GM21390 (cell line): ENCODE results near the gene SLFN14.
A peak's percentile ranks its signal among the peaks of the same experiment; 100 is the strongest.
"Not testable (repeated sequence)": the region's sequence is repeated elsewhere in the genome, so short reads cannot be mapped to it uniquely, and the experiment has no call there.

Source experiments
- ATAC-seq: cut with Tn5 transposase; IDR thresholded peaks from one replicate; pipeline ENCODE4 v1.9.1; 2021; ENCODE audit not compliant: unreplicated experiment

The SLFN14 gene

DNA sequence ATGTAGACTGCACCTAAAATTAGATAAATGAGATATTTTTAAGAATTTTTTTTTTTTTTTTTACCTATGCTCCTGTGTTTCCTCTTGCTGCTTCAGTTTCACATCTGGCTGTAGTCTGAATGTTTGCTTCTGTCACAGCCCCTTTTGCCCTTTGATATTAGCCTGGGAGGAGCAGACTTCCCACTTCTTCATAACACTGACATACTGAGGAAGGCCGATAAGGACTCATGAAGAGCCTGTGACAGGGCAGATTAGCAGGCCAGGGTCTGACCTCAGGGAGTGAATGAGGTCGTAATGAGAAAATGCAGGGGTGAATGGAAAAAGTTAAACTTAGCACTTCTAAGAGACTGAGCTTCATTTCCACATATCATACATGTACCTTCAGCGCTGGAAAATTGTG is at the start of gene SLFN14:
SLFN14 (minus strand) TSS at position 117 of the 400 bp plus-strand sequence. CDS start 2,757 bp downstream, outside the sequence.
- no peak for ATAC-seq

DNA sequence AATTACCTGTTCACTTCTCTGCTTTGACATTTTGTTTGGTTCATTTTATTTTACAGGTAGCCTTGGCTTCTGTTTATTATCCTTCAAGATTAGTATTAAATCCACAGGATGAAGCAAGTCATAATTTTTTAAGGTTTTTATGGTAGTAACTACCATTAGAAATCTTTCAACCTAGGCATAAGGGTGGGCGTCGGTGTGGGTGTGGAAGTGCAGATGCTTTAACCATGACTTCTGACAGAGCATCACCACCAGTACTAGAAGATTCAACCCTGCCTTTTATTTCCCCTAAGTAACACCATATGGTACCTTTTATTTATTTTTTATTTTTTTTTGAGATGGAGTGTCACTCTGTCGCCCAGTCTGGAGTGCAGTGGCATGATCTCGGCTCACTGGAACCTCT is 49.2 kb upstream of the SLFN14 start:
- no peak for ATAC-seq

DNA sequence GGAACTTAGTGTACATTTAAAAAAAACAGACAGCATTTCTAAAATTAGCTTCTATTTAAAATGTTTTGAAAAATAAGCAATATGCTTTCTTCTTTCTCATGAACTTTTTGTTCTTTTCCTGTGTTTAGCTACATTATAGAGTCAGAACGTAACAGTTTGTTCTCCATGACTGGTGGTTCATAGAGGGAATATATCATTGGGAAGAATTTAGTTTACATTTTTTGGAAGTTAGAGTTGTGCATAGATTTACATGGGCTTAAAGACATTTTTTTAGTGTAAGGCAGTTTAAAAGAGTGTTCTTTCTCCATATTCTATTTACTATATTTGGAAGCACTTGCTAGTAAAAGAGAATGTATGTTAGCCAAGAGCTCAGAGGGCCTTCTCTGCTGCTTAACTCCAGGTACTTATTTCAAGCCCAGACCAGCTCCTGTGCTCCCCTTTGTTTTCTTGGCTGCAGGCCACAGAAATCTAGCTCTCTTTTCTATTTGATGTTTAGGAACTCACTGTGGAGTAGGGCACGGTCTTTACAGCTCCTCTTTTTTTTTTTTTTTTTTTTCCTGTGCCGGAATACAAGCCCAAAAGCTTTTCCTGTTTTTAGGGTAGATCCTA is 46.7 kb upstream of the SLFN14 start:
- no peak for ATAC-seq

DNA sequence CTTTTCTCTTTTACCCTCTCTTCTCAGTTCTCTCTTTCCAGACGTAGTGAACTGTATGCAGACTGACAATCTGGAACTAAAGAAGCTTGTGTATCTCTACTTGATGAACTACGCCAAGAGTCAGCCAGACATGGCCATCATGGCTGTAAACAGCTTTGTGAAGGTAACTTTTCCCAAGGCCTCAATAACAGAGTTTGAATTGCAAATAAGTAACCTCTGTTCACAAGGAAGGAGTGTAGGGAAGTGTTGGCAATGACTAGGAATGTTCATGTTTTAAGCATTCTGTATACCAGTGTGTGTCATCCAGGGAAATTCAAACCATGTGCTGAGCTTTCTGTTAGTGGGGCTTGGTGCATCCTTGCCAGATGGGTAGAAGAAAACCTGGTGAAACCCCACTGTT is 45.1 kb upstream of the SLFN14 start:
- no peak for ATAC-seq

DNA sequence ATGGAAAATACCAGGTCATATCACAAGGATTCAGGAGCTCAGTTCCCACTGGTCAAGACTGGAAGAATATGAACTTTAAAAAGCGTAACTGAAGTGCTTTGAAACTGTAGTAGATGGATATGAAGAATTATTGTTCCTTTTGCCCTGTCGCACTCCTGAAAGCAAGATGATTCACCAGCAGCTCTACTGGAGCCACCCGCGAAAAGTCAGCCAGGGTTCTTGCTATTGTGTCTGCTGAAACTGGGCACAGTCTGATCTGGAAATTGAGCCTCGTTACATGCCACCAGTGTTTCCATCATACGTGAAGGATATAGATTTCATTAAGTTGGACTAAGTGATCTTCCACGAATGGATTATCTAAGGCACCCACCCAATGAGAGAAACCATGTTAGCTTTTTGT is 43.1 kb upstream of the SLFN14 start:
- no peak for ATAC-seq

DNA sequence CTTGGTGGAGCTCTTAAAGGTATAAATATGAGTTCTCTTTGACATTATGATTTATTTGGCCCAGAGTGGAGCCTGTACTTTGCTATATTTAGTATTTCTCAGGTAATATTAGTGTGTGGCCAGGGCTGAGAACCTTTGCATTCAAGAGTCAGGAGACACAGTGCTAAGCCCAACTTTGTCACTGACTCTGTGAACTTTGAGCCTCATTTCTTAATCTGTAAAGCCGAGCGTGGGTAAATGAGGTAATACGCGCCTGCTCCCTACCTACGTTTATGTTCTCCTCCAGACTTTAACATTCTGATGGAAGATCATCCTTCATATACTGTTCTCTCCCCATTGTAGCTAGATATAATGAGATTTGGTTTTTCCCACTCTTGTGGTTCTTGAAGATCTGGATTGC is 37.0 kb upstream of the SLFN14 start:
- no peak for ATAC-seq

DNA sequence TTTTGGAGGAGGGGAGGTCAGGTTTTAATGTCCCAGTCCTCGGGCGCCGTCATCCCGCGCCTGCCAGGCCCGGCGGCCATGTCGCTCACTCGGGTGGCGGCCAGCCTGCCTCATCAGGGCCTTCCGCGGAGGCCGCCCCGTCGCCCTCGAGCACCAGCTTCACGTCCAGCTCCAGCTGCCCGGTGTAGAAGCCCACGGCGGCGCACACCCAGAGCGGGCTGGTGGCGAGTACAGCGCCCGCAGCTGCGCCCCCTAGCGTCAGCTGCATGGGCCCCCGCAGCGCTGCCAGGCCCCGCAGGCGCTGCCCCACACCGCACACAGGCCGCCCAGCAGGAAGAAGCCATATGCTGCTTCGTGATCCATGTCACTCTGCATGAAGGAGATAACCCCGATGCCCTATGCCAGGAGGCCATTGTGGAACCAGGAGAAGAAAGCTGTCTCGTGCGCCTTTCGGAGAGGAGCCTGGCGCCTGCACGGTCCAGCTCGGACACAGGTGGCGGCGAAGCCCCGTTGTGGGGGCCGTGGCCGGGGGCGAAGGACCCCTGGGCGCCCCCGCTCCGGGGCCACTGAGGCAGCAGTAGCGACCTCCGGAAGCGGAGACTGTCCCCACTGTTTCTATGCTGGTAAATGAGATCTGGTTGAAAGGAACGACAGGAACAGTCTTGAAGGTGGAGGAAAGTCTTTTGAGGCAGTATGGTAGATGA is 36.1 kb upstream of the SLFN14 start:
- ATAC-seq = no peak

DNA sequence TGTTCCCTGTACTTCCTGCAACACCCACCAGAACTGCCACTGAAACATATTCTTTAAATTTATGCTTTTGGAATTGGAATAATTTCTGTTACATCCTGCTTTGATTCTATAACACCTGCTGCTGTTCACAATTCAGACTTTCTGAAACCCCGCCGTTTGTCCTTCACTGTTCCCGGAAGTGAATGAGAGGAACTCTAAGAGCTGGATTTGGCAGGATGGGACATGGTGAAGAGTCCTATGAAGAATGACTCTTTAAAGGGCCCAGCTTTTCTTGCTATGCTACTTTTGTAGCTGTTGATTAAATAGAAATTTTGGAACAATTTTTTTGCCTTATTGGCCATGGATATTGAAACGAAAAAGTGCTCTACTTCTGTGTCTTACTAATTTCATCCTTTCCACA is 35.5 kb upstream of the SLFN14 start:
- ATAC-seq = no peak

DNA sequence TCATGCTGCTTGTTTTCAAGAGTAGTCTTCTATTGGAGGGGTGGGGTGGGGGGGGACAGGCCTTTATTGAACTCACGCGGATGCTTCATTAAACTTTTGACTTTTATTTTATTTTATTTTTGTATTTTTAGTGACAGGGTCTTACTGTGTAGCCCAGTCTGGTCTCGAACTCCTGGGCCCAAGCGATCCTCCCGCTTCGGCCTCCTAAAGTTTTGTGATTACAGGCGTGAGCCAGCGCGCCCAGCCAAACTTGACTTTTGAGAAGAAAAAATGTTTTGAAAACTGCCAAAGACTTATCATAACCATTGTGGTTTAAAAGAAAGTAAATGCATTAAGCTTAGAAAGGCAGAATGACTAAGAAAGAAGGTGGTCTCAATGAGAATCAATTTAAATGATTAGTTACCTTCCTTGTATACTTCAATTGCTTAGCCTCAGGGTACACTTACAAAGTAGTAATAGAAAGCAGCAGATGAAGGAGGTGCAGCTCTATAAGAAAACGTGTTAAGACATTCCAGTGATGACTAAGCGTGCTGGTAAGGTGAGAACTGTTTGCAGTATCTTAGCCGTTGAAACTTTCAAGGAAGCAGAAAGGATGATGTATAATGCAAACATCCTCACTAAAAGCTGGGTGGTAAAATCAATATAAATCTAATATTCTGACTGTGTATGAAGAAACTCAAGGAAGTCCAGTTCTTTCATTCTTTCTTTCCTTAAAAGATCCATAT is 27.7 kb upstream of the SLFN14 start:
- no peak for ATAC-seq

DNA sequence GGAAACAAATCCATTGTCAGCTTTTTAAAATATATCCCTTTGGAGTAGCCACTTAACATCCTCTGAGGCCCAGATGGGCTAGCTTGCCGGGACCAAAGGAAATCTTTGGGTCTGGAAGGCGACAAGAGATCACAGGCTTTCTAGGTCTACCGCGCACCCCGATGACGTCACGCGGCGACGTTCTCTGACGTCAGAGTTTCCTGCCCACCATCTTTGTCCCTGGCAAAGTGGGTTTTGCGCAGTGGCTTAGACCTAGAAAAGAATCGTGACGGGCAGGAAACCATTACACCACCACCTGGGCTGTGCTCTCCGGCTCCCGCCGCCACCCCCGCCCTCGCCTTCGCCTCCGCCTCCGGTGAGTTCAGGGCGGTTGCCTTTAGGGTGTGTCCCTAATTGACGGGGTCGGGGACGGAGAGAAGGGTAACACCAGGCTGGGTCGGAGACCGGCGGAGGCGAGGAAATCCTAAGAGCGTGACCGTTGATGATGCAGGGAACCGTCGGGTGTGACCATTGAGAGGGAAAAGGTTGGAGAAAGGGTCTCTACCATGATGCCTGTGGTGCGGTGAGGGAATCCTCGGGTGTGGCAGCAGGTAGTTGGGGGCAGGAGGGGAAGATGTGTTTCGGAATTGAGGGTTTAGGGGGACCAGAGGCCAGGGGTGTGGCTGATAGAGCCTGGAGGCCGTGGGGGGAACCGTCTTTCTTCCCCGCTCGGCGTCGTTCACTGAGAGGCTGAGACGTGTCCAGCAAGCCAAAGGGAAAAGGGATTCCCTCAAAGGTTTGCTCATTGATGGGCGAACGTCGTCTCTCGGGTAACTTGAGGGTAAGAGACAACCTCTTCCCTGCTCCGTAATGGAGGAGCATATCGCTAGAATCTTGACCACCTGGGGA is 26.7 kb upstream of the SLFN14 start, which contains the start of gene AP2B1:
AP2B1 (plus strand) TSS at position 249 of the 888 bp plus-strand sequence. CDS start 6,709 bp downstream, outside the sequence.
- ATAC-seq = peak; percentile 85

DNA sequence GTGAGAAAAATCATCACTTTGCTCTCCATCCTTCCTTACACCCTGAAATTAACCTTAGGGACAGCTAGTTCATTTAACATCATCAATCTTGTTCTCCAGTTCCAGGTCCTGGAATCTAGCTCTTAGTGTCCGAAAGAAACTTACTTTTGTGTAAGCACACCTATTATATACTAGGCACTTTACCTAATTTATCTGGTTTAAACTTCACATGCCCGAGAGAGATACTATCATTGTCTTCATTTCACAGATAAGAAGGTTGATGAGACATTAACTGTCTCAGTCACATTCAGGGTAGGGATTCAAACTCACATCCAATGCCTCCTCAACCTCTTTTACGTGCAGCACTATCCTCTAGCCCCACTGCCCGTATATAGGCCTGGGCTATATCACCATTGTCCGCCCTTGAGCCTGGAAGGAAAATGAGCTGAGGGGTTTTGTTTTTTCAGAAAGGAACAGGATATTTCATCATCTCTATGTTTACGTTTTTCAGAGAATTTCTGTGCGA is 26.0 kb upstream of the SLFN14 start:
- ATAC-seq = no peak

DNA sequence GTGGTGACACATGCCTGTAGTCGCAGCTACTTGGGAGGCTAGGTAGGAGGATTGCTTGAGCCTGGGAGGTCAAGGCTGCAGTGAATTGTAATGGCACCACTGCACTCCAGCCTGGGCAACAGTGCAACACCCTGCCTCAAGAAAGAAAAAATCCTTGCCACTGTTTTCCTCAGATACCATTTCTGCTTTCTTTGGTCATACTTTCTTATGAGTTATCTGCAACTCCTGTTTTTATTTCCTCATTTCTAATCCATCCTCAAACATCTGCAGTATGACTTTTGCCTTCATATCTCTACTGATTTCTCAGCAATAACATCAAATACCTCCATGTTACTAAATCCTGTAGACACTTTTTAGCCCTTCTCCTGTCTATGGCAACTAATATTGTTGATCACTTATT is 23.4 kb upstream of the SLFN14 start:
- no peak for ATAC-seq

DNA sequence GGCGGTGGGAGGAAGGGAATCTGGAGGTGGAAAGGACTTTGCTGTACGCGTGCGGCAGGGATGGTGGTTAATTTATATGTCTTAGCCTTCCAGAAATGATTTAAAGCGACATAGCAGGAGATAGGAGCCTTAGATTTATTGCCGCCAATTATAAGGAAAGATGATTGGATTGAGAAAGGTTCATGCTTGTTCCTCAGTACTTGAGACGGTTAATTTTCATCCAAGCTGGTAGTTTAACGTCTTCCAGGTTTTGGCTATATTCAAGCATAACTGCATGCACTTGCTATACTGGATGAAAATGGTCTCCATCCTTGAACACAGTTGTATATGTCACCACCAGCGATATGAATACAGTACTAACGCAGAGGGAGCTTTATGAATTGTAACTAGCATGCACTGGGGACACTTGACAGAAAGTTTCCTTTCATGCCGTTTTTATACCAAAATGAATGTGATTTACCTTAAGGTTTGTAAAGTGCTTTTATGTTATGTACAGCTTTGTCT is 18.4 kb upstream of the SLFN14 start:
- no peak for ATAC-seq

DNA sequence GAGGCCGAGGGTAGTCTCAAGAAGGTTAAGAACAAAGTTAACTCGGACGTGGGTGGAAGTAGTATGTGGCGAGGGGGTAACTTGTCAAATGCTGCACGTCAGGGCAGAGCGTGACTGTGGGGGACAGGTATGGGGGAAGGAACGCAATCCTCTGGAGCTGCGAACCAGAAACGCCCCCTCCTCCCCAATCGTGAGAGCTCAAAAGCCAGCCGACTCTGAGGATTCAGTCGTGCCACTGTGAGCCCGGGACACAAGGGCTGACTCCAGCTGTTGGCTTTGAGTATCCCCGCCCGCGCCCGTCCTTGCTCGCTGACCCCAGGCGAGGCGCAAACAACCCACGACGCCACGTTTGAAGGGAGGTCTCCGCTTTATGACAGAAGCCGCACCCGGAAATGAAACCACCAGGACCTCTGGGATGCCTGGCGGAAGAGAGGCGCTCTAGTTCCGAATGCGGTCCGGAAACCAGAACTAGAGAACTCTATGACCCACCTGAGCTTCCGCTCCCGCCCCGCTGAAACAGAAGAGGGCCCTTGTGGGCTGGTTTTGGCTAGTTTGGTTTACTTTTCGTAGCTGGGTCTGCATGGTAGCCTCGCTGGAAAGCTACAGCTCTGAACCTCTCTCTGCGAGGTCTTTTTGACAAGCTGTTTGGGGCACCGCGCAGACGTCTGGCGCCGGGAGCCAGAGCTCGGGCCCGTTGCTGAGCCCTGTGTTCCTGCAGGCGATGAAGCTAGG is 17.7 kb upstream of the SLFN14 start, which contains the start of gene PEX12:
PEX12 (minus strand) TSS at position 375 of the 732 bp plus-strand sequence. CDS start 550 bp downstream, outside the sequence.
- ATAC-seq = peak; percentile 89

DNA sequence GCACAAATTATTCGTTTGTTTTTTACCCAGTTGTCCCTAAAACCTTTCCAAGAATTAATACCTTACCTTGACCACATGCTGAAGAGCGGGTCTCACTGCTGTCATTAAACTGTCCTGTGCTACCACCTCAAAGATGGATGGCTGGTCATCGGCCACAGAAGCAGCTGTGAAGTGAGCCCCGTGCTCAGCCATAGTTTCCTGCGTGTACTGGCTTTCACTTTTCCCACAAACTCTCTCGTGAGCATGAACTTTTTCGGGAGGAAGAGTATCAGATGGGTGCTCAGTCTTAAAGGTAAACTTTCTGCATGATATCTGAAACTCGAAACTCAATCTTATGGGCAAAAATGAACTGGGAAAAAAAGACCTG is 17.2 kb upstream of the SLFN14 start:
- no peak for ATAC-seq

DNA sequence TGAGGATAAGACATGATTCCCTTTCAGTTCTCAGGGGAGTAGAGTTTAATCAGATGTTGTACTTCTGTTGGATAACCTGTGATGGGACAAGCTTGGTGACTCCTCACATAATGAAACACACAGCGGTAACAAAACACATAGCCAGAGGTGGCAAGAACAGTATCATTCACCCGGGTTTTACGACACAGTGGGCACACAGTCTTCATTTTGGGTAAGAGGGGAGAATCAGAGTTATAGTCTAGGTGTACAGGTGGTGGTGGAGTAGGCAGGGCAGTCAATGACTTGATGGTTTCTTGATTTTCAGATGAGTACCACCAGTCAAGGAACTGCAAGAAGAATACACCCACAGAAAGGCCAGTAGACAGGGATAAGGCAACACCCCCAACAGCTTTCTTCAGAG is 15.1 kb upstream of the SLFN14 start:
- no peak for ATAC-seq

DNA sequence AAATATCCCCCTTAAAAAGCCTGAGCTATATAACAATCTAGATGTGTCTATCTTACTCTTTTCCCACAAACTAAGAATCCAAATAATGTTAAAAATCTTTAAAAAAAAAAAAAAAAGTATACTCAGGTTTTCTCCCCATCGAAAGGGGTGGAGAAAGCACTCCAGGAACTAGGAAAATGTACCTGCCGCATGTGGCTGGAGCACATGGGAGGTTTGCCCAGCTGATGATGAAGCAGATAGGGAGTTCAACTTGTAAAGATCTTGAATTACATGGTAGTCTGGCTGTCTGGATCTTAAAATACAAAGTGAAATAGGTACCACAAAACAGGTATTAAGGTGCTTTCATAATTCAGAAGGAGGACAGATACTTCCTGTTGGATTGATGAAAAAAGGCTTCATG is 8.8 kb upstream of the SLFN14 start:
- no peak for ATAC-seq

DNA sequence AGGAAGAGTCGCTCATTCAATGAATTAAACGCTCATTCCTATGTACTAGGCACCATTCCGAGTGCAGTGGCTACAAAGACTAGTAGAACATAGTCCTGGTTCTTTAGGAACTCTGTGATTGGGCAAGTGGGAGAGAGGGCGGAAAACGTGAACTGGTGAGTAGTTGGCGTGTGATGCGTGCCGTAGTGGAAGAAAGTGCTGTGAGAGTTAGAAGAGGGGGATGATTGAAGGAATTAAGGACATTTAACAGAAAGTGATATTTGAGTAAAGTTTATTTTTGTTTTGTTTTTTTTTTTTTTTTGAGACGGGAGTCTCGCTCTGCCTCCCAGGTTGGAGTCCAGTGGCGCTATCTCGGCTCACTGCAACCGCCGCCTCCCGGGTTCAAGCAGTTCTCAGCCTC is 7.9 kb upstream of the SLFN14 start:
- ATAC-seq = peak; percentile 4

DNA sequence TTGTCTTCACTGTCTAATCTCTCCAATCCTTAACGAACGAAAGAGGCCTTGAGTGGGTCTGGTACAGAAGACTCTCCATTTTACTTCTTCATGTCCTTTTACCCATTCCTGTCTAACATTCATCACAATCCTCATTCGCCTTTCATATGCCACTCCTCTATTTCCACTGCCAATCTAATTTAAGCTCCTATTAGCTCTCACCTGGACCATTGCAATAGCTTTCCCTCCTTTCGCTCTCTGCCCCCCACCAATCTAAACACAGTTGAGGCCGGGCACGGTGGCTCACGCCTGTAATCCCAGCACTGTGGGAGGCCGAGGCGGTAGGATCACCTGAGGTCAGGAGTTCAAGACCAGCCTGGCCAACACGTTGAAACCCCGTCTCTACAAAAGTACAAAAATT is 6.3 kb upstream of the SLFN14 start:
- ATAC-seq = no peak

DNA sequence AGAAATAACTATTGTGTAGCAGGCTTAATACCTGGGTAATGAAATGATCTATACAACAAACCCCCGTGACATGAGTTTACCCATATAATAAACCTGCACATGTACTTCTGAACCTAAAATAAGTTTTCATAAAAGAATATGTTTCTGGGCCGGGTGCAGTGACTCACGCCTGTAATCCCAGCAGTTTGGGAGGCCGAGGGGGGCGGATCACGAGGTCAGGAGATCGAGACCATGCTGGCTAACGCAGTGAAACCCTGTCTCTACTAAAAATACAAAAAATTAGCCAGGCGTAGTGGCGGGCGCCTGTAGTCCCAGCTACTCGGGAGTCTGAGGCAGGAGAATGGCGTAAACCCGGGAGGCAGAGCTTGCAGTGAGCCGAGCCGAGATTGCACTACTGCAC is 2.6 kb upstream of the SLFN14 start:
- ATAC-seq = not testable (repeated sequence)
